Transverse colon (tissue), 4 donors: ENCODE measurements around the gene CMTM1.

Experiments used
- CTCF ChIP-seq, 5 experiments: fragments of 200-600 bp in 3 of 5; fragments of 450-650 bp in 2 of 5; sonication (generic) in 3 of 5; IDR thresholded peaks; 1 replicate in 2 of 5; 2 replicates in 3 of 5; pipeline ENCODE4 v1.5.1; 2016 to 2017; ENCODE audit warnings: antibody characterized with exemption in 5 of 5, inconsistent platforms in 3 of 5, mild to moderate bottlenecking in 2 of 5, moderate library complexity in 1 of 5
- EP300 ChIP-seq: sonication (generic); formaldehyde crosslinking; IDR thresholded peaks from one replicate; pipeline ENCODE4 v1.6.1; 2017; ENCODE audit warnings: antibody characterized with exemption, low read depth
- POLR2A ChIP-seq: fragments of 450-650 bp; IDR thresholded peaks from one replicate; pipeline ENCODE4 v1.6.1; 2016; ENCODE audit warnings: antibody characterized with exemption, mild to moderate bottlenecking, moderate library complexity
- POLR2AphosphoS5 ChIP-seq, 3 donors: sonication (generic); formaldehyde crosslinking; IDR thresholded peaks; one replicate each; pipeline ENCODE4 v1.6.1; 2016; ENCODE audit warnings: antibody characterized with exemption in 3 of 3

- TF ChIP-seq CTCF (IDR thresholded peaks at IDR 0.05) (peak in 3 of 5 experiments; percentile 31 to 52 (median 49)), POLR2A (no peak), POLR2AphosphoS5 (IDR thresholded peaks at IDR 0.05) (no peak), EP300 (no peak)
Measured at GRCh38 chr16:66551348-66551759, 14.9 kb upstream of the CMTM1 start.
